B cell (primary cell): ENCODE results near the gene ASCL5.

ENCODE experiments used
- EZH2 ChIP-seq: IDR thresholded peaks from 2 replicates; pipeline ENCODE4 v1.6.1; 2012; ENCODE audit warnings: borderline replicate concordance, low read depth, mild to moderate bottlenecking, moderate library complexity, low read length; ENCODE audit not compliant: insufficient read depth, poor library complexity, severe bottlenecking
- TF ChIP-seq, protein P1 (sequence below): fragments of 200-600 bp; IDR thresholded peaks from one replicate; pipeline ENCODE4 v1.8.0; 2022; ENCODE audit warnings: antibody characterized with exemption, mild to moderate bottlenecking

DNA sequence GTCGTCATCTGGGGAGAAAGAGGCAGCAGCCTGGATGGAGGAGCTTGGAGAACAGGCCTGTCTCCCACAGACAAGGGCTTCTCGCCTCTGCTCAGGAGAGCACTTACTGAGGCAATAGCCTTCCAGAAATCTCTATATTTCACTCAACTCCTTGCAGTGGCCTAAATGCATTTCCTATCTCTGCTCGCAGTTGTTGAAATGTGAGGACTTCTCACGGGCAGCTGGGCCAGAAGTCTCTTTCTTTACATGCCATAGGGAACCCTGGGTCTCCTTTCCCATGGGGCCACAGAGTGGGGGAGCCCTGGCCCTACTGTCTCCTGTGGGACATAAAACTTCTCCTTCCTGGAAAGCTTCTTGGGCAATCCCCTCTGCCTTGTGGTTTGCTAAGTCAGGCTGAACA is 60.0 kb downstream of the ASCL5 start:
- TF ChIP-seq, protein P1, sequence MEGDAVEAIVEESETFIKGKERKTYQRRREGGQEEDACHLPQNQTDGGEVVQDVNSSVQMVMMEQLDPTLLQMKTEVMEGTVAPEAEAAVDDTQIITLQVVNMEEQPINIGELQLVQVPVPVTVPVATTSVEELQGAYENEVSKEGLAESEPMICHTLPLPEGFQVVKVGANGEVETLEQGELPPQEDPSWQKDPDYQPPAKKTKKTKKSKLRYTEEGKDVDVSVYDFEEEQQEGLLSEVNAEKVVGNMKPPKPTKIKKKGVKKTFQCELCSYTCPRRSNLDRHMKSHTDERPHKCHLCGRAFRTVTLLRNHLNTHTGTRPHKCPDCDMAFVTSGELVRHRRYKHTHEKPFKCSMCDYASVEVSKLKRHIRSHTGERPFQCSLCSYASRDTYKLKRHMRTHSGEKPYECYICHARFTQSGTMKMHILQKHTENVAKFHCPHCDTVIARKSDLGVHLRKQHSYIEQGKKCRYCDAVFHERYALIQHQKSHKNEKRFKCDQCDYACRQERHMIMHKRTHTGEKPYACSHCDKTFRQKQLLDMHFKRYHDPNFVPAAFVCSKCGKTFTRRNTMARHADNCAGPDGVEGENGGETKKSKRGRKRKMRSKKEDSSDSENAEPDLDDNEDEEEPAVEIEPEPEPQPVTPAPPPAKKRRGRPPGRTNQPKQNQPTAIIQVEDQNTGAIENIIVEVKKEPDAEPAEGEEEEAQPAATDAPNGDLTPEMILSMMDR: no peak
- TF ChIP-seq EZH2: no peak
